GM21786 (cell line): Measurements from ENCODE around the gene GPR31.
"Not testable (repeated sequence)": the region's sequence is repeated elsewhere in the genome, so short reads cannot be mapped to it uniquely, and the experiment has no call there.

Source experiments
- ATAC-seq: cut with Tn5 transposase; IDR thresholded peaks from one replicate; pipeline ENCODE4 v1.9.1; 2021; ENCODE audit not compliant: unreplicated experiment

GPR31 gene, protein sequence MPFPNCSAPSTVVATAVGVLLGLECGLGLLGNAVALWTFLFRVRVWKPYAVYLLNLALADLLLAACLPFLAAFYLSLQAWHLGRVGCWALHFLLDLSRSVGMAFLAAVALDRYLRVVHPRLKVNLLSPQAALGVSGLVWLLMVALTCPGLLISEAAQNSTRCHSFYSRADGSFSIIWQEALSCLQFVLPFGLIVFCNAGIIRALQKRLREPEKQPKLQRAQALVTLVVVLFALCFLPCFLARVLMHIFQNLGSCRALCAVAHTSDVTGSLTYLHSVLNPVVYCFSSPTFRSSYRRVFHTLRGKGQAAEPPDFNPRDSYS

DNA sequence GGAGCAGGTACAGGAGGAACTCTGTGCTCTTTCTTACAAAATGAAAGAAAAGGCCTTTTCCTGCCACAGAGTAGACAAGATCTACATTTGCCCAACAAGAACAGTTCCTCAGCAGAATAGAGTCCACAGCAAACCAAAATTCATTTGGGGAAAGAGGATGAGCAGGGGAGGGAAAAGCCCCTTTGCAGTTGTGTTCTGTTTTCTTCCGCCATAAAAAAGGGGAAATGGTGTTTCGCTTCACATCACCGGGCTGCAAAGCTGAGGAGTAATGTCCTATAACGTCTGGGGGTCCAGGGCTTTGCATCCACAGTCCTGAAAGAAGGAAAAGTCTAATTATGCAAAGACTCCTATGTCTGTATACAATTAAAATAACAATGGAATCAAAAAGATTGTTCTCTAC, at the start of gene GPR31:
GPR31 (minus strand) TSS at position 118 of the 400 bp plus-strand sequence. CDS start 149 bp downstream, outside the sequence.
- ATAC-seq = no peak

DNA sequence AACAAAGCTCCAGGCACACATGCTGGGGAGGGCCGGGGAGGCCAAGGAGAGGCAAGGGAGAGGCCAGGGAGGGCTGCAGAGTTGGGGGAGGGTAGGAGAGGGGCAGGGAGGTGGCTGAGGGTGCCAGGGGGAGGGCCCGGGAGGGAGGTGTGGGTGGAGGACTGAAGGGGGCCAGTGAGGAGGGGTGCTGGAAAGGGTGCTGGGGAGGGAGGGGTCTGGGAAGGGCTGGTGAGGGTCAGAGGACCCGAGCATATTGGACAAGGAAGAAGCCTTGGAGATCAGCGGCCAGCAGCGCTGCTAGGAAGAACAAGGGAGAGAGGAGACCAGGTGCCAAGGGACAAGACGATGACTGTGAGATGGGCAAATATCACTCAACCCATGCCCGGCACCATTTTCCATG, 49.7 kb upstream of the GPR31 start:
- ATAC-seq = no peak

DNA sequence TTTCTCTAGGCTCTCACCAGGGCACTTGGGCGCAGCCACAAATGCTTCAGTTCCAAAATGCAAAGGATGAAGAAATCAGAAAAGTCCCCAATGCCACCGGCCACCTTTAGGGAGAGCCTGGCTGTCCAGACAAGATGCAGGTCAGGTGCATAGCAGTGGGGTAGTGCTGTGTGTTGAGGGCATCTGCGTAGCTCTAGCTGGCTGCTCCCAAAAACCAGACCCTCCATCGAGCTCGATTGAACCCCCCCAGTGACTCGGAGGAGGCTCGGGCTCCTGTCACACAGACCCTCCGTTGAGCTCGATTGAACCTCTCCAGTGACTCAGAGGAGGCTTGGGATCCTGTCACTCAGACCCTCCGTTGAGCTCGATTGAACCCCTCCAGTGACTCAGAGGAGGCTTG, 47.5 kb upstream of the GPR31 start:
- ATAC-seq = not testable (repeated sequence)

DNA sequence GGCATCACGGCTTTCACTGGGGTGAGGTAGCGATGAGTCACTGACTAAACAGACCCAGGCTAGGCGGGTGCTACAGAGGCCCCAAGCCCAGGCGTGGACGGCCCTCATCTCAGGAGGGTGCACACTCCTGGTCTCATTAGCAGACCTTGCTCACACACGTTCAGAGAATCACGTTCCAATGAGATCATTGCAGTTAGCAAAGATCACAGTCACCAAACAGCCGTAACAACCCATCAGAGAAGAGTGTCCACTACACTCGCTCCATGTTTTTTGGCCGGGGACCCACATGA, 46.2 kb upstream of the GPR31 start:
- not testable (repeated sequence) for ATAC-seq

DNA sequence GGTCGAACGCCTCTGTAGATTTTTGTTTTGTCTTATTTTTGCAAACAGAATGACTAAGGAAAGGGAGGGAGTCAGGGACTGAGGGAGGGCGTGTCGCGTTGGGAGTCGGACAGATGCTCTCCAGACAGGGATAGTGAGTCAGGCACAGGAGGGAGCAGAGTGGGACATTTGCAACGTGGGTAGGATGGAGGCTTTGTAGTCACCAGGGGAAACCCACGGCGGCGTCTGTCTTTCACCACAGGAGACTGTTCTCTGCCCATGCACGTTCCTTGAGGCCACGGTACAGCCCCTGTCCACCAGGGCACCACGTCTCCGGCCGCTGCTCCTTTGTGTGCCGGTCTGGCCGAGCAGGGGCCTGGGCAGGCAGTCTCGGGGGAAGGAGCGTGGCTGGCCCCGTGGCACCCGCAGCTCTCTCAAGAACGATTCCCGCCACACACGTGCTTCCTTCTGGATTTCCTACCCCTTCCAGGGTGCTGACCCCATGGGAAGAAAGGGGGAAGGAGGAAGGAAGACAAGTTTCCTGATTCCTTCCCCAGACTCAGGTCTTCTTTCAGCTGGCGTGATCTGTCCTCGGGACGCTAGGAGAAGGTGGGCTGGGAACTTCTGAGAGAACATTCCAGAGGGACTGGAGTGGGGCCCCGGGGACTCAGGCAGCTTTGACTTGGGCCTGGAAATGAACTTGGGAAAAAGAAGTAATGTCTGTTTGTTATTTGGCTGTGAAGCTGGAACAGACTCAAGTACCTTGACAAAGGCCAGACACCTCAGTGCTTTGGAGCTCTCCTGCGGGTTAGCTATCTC, 45.7 kb upstream of the GPR31 start:
- not testable (repeated sequence) for ATAC-seq

DNA sequence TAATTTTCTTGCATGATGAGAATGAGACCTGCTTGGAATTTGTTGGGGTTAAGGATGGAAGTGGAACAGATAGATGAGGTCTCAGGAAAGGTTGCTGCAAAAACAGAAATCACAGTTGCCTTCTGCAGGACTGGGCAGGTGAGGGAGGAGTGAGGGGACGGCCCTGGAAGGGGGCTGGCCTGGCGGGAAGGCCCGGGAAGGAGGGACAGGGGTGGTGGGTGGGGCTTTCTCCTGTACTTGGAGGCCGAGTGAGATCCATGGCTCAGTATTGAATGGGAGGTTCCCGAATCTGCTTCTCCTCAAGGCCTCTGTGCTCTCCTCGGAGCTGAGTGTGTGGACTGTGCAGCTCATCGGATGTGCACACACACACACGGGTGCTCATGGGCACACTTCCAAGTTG, 44.8 kb upstream of the GPR31 start:
- not testable (repeated sequence) for ATAC-seq

DNA sequence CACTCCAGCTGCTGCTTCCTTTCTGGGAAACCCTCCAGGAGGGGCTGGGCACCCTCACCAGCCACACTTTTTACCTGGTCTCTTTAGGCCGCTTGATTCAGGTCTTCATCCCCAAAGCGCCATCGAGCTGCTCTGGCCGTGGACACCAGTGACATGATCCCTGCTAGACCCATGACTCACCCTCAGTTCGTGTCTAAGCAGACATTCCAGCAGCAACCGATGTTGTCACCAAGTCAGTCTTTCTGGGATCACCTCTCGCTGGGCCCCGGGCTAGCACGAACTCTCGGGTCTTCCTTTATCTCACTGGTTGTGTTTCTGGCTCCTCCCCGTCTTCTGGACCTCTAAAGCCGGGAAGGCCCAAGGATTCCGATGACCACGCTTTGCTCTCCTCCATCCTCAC, 43.0 kb upstream of the GPR31 start:
- no peak for ATAC-seq

DNA sequence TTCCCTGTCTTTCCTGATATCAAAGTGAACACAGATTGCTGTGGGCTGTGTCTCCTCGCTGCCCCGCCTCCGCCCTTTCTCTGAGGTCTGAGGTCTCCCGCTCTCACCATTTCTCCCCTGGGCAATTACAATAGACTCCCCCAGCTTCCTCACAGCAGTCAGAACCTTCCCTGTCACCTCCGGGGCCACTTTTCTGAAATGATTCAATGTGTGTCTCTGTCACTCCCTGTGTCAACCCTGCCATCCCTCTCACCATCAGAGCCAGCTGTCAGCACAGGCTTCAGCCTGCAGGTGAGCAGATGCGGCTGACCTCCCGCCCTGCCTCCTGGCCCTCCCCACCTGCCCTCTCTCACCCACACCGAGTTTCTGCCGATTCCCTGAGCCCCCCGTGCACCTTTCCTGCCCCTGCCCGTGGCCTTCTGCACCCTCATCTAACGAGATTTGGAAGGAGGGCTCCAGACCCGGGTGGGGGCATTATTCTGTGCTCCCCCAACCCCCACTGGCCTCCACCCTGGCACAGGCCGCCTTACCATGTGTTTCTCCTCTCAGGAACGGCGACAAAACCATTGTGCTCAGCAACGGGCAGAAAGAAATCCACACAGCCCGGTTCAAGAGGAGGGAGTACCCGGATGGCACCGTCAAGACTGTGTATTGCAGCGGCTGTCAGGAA, 38.3 kb upstream of the GPR31 start:
- ATAC-seq = not testable (repeated sequence)

DNA sequence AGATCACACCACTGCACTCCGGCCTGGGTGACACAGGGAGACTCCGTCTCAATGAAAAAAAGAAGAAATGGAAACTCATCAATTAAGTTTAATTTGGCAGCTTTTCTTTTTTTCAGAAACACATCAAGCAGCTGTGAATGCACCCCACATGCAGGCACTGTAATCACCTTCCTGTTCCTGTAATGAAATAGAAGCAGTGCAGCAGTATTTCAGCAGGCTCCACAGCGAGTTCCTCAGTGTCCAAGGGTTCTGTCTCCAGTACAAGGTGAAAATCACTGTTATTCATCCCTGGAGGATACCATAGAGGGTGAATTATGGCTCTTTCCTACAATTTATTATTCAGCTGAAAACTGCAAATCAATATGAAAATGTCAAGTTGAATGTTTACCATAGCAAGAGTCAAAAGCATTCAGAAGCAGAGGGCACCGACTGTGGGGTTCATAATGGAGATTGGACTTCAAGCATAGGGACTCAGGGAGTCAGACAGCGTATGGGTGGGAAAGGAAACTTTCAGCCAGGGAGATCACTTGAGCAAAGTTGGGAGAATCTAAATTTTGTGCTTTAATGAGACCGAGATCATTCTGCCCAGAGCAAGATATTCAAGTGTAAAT, 35.8 kb upstream of the GPR31 start:
- ATAC-seq = not testable (repeated sequence)

GRCh38 chr6:167191043-167191583, 33.3 kb upstream of the GPR31 start:
- not testable (repeated sequence) for ATAC-seq

- not testable (repeated sequence) for ATAC-seq
Observed at GRCh38 chr6:167187275-167187674, 29.5 kb upstream of the GPR31 start.

- ATAC-seq = not testable (repeated sequence)
Observed at GRCh38 chr6:167185101-167185500, 27.3 kb upstream of the GPR31 start.

GRCh38 chr6:167182913-167183314, 25.1 kb upstream of the GPR31 start:
- peak; percentile 70 for ATAC-seq

GRCh38 chr6:167181351-167181750, 23.6 kb upstream of the GPR31 start:
- not testable (repeated sequence) for ATAC-seq

GRCh38 chr6:167180086-167180485, 22.3 kb upstream of the GPR31 start:
- not testable (repeated sequence) for ATAC-seq

DNA sequence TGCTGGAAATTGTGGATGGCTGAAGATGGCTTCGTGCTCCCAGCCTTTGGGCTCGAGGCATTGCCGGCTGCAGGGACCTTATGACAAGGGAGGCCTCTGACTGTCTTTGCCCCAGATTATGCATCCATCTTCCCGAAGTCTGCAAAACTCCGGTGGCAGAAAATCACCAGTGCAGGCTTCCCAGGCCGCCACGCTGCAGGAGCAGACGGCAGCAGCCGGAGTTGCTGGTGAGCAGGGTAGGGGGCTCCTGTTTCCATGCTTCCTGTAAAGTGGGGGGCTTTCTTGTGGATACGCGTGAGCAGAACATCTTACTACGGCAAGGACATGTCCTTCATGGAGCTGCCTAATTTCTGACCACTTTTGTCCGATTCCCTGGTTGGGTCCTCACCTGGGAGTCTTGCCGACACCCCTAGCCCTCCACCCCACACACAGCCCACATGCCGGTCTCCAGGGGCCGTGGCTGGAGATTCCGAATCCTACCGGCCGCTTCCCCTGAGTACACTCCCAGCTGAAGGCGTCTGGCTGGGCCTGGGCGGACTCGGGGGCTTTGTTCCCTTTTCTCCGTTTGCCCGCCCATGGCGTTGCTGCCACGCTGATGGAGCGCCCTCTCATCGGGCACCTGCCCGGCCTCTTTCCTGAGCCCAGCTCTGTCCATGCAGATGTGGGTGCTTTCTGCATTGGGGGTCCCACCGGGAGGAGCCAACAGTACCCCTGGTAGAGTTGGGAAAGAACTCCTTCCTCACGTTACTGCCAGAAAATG, 21.3 kb upstream of the GPR31 start:
- ATAC-seq = not testable (repeated sequence)

GRCh38 chr6:167177271-167177670, 19.5 kb upstream of the GPR31 start:
- ATAC-seq = not testable (repeated sequence)

- not testable (repeated sequence) for ATAC-seq
Observed at GRCh38 chr6:167172011-167172410, 14.2 kb upstream of the GPR31 start.

GRCh38 chr6:167171300-167171699, 13.5 kb upstream of the GPR31 start:
- not testable (repeated sequence) for ATAC-seq

GRCh38 chr6:167169867-167170266, 12.1 kb upstream of the GPR31 start:
- ATAC-seq = not testable (repeated sequence)
